Hepatocyte (in vitro differentiated cells): Measurements from ENCODE around the gene OR6V1. TPM values are rescaled to one million over a fixed set of nuclear protein-coding genes. Genes with fewer than 3 reads are reported as not detected.

ENCODE experiments used
- DNase-seq: peaks from one replicate; pipeline ENCODE4 v3.0.0-alpha.2; 2016; ENCODE audit warnings: low spot score
- H2AFZ ChIP-seq: fragments of 200-600 bp; sonication (generic); 2 replicates; pipeline ENCODE4 v1.6.0; 2016; ENCODE audit warnings: antibody characterized with exemption, mild to moderate bottlenecking
- H3K27ac ChIP-seq: fragments of 200-600 bp; sonication (generic); 2 replicates; pipeline ENCODE4 v1.5.1; 2016; ENCODE audit warnings: mild to moderate bottlenecking
- H3K27me3 ChIP-seq: fragments of 200-600 bp; sonication (generic); 2 replicates; pipeline ENCODE4 v1.6.1; 2016
- H3K36me3 ChIP-seq: fragments of 200-600 bp; sonication (generic); replicated peaks from 2 replicates; pipeline ENCODE4 v1.5.1; 2016; ENCODE audit warnings: low read depth; ENCODE audit not compliant: insufficient read depth
- H3K4me1 ChIP-seq: fragments of 200-600 bp; sonication (generic); 2 replicates; pipeline ENCODE4 v1.5.1; 2016; ENCODE audit warnings: mild to moderate bottlenecking, moderate library complexity; ENCODE audit not compliant: insufficient read depth
- H3K4me2 ChIP-seq: fragments of 200-600 bp; sonication (generic); 2 replicates; pipeline ENCODE4 v1.6.0; 2016
- H3K4me3 ChIP-seq: fragments of 200-600 bp; sonication (generic); 2 replicates; pipeline ENCODE4 v1.5.1; 2016; ENCODE audit warnings: mild to moderate bottlenecking
- H3K79me2 ChIP-seq: fragments of 200-600 bp; sonication (generic); 2 replicates; pipeline ENCODE4 v1.6.0; 2017; ENCODE audit warnings: mild to moderate bottlenecking
- H3K9me2 ChIP-seq: fragments of 200-600 bp; sonication (generic); replicated peaks from 2 replicates; pipeline ENCODE4 v1.6.0; 2017; ENCODE audit warnings: mild to moderate bottlenecking; ENCODE audit not compliant: insufficient read depth
- H3K9me3 ChIP-seq: fragments of 200-600 bp; sonication (generic); 2 replicates; pipeline ENCODE4 v1.5.1; 2016; ENCODE audit warnings: low read depth, mild to moderate bottlenecking
- H4K20me1 ChIP-seq: fragments of 200-600 bp; sonication (generic); 2 replicates; pipeline ENCODE4 v1.6.0; 2016; ENCODE audit warnings: mild to moderate bottlenecking; ENCODE audit not compliant: insufficient read depth, poor library complexity, severe bottlenecking
- CTCF ChIP-seq: fragments of 200-600 bp; sonication (generic); IDR thresholded peaks from 2 replicates; pipeline ENCODE4 v1.5.1; 2016; ENCODE audit warnings: antibody characterized with exemption, mild to moderate bottlenecking; ENCODE audit not compliant: poor library complexity
- EZH2 ChIP-seq: fragments of 200-600 bp; sonication (generic); IDR thresholded peaks from 2 replicates; pipeline ENCODE4 v1.6.1; 2016; ENCODE audit warnings: antibody characterized with exemption, mild to moderate bottlenecking, borderline replicate concordance
- EZH2phosphoT487 ChIP-seq: fragments of 200-600 bp; sonication (generic); IDR thresholded peaks from one replicate; pipeline ENCODE4 v1.6.1; 2018; ENCODE audit warnings: antibody characterized with exemption, mild to moderate bottlenecking, low read depth, moderate library complexity; ENCODE audit not compliant: unreplicated experiment, severe bottlenecking
- WGBS: methylation state at CpG from one replicate; pipeline ENCODE4 v1.1.6; 2016; ENCODE audit warnings: low lambda C conversion rate; ENCODE audit errors: missing lambda C conversion rate; 5-methylcytosine and 5-hydroxymethylcytosine counted together
- polyA plus RNA-seq: library from polyadenylated mRNA; unstranded; fragments of >200 nt; fragmentation: Nextera tagmentation; extraction: Ambion mirVana; gene quantifications from 2 replicates; pipeline ENCODE4 v1.2.1, GENCODE V29; 2016
- total RNA-seq: library from RNA; depleted of rRNA; stranded (reverse); fragments of >200 nt; gene quantifications from 2 replicates; pipeline ENCODE4 v1.2.3, GENCODE V29; 2014

Gene OR6V1
- total and polyA plus RNA-seq, 2 experiments from 2014 or later, result 0.34 TPM; not detected in 1

GRCh38 chr7:143015926-143016490 lies 36.1 kb upstream of the OR6V1 start:
- Histone ChIP-seq H4K20me1 (no peaks in the 10 kb centered on the region), H3K9me2 (no peaks in the 10 kb centered on the region), H3K4me3 (no peak overlapping the region), H3K9me3 (no peaks in the 10 kb centered on the region), H2AFZ (no peak overlapping the region), H3K79me2 (no peaks in the 10 kb centered on the region), H3K4me1 (peaks cover 22% of the 10 kb centered on the region), H3K4me2 (no peak overlapping the region), H3K27me3 (no peaks in the 10 kb centered on the region), H3K27ac (no peak overlapping the region), H3K36me3 (no peaks in the 10 kb centered on the region)
- WGBS, result 65% methylated on average over 3 of the region's 3 CpGs
- DNase-seq, result no peak
- TF ChIP-seq EZH2 (no peak), CTCF (no peak), EZH2phosphoT487 (no peak)

GRCh38 chr7:143016996-143017395 lies 35.1 kb upstream of the OR6V1 start:
- Histone ChIP-seq H3K4me1 (peaks cover 22% of the 10 kb centered on the region), H3K27me3 (no peaks in the 10 kb centered on the region), H4K20me1 (no peaks in the 10 kb centered on the region), H2AFZ (no peak overlapping the region), H3K9me2 (no peaks in the 10 kb centered on the region), H3K27ac (no peak overlapping the region), H3K9me3 (no peaks in the 10 kb centered on the region), H3K79me2 (no peaks in the 10 kb centered on the region), H3K4me2 (no peak overlapping the region), H3K4me3 (no peak overlapping the region), H3K36me3 (no peaks in the 10 kb centered on the region)
- 75% methylated on average over 2 of the region's 2 CpGs for whole genome bisulfite sequencing
- TF ChIP-seq CTCF, result no peak
- TF ChIP-seq EZH2phosphoT487, result no peak
- no peak for TF ChIP-seq EZH2
- DNase-seq, result no peak

- TF ChIP-seq CTCF (no peak), EZH2 (no peak), EZH2phosphoT487 (no peak)
- DNase-seq, result no peak
- H4K20me1 ChIP-seq, result no peaks in the 10 kb centered on the region
- H3K4me2 ChIP-seq, result no peak overlapping the region
- no peaks in the 10 kb centered on the region for H3K9me2 ChIP-seq
- H3K36me3 ChIP-seq, result no peaks in the 10 kb centered on the region
- H3K27me3 ChIP-seq, result no peaks in the 10 kb centered on the region
- H3K4me3 ChIP-seq, result no peak overlapping the region
- no peaks in the 10 kb centered on the region for H3K9me3 ChIP-seq
- H3K27ac ChIP-seq, result no peak overlapping the region
- H3K79me2 ChIP-seq, result no peaks in the 10 kb centered on the region
- no peak overlapping the region for H2AFZ ChIP-seq
- peaks cover 16% of the 10 kb centered on the region for H3K4me1 ChIP-seq
Observed at GRCh38 chr7:143018931-143019330, 33.2 kb upstream of the OR6V1 start.

- no peak for DNase-seq
- Histone ChIP-seq H3K79me2 (no peaks in the 10 kb centered on the region), H3K27me3 (no peaks in the 10 kb centered on the region), H3K27ac (no peak overlapping the region), H3K4me2 (no peak overlapping the region), H4K20me1 (no peaks in the 10 kb centered on the region), H2AFZ (no peak overlapping the region), H3K9me2 (no peaks in the 10 kb centered on the region), H3K4me3 (no peak overlapping the region), H3K36me3 (no peaks in the 10 kb centered on the region), H3K4me1 (no peaks in the 10 kb centered on the region), H3K9me3 (no peaks in the 10 kb centered on the region)
- no peak for TF ChIP-seq EZH2phosphoT487
- no peak for TF ChIP-seq EZH2
Observed at GRCh38 chr7:143023047-143023446, 29.1 kb upstream of the OR6V1 start.
